COLO829 (cell line): Measurements from ENCODE around the gene FAM120A.
"Not testable (repeated sequence)": the region's sequence is repeated elsewhere in the genome, so short reads cannot be mapped to it uniquely, and the experiment has no call there.

ENCODE experiments used
- DNase-seq: peaks from one replicate; pipeline ENCODE4 v3.0.0; 2012; ENCODE audit warnings: low spot score

FAM120A gene

DNA sequence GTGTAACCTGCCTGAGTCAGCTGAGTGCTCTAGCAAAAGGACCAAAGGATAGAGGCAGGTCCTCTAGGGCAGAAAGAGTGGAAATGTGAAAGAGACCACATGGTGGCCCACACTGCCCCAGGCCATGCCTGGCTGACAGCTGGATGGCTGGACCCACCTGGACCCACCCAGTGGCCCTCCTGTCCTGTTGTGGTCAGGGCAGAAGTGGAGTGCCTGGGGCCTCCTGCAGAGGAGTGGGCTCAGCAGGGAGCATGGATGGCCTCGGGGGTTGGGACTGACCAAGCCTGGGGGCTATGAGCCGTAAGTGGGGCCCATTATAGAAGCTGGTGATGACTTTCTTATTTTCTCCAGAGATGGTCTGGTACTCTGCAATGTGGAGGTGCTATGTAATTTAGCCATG, 57.6 kb downstream of the FAM120A start:
- no peak for DNase-seq

DNA sequence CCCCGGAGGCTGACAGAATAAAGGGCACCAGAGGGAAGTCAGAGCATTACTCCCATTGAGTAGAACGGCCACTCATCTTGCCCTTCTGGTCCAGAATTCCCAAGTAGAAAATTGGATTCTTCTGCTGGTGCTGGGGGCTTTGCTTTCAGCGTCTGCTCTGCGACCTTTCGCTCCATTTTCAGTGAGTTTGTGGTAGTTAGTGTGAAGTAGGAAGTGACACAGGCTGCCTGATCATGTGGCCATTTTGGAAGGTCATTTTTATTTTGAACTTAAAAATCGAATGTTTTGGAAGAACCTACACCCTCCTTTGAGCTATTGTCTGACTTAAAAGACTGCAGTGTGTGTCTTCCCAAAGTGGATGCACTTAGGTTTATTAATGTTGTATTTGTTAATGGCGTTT, 58.6 kb downstream of the FAM120A start:
- DNase-seq = no peak

DNA sequence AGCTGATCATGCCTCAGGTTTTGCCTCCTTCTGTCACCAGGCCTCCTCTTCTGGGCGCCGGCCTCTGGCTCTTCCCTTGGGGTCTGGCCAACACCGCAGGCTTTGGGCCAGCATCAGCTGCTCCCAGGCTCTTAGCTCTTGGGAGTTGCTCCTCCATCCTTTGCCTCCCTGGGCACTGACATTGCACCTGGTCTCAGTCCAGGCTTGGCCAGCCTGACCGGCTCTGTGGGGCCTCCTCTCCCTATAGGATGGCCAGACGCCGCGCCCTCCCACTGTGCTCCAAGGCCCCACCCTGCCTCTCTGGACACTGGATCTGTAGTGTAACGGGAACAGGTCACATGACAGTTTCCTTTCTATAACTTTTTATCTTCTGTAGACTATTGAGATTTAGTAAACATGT, 59.7 kb downstream of the FAM120A start:
- DNase-seq = not testable (repeated sequence)

DNA sequence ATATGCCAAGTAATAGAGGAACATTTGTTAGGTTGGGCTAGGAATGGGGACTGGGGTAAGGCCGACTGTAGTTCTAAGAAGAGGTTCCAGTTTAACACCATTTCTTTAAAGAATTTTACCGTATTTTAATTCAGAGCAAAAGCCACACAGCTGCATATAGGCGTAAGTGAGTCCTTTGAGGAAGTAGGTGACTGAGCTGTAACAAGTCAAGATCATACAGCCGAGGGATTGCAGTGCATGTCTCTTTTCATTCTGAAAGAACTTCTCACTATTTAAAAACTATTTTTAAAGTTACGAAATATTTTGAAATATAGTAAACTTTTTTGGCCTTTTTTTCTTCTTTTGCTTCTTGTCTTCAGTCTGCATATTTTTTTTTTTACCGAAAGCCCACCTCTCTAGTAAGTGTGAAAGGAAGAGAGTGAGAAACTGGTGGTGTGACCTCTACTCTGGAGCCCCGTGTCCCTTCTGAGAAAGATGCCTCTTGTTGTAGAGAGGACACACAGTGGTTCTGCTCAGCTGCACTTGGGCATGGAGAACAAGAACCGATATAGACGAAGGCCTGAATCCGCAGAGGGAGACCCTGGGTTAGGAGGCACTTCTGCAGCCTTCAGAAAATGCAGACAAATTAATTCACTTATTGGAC, 60.8 kb downstream of the FAM120A start:
- DNase-seq = not testable (repeated sequence)

DNA sequence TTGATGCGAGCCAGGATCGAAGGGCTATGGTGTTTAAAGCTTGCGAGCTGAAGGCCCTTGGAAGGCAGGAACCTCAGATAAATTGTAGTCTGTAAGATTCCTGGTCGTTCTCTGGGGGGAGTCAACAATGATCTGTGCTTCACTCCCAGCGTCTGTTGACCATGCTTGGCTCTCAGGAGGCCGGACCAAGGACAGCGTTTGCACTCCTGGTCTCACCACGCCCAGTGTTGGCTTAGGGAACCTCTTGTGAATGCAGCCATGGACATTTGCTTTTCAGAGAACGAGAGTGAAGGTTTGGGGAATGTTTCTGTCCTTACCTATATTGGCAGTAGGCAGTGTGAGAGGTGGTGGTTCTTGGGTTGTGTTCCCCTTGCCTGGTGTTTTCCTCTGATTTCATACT, 62.1 kb downstream of the FAM120A start:
- no peak for DNase-seq

DNA sequence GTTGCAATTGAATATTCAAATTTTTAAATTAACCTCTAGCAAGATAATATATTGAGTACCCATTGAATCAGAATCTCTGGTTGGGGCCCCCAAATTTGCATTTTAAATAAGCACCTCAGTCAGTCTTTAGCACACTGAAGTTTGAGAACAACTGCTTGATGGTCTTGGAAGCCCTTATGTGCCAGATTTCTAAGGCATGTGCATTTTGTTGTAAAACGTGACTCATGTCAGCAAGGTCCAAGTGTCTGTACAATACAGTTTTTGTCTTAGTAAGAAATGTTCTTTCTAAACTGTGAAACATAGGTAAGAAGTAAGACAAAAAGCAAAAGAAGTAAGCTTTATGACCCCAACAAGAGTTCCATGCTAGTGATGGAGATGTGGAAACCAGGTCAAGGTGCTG, 65.8 kb downstream of the FAM120A start:
- DNase-seq = peak; percentile 24

DNA sequence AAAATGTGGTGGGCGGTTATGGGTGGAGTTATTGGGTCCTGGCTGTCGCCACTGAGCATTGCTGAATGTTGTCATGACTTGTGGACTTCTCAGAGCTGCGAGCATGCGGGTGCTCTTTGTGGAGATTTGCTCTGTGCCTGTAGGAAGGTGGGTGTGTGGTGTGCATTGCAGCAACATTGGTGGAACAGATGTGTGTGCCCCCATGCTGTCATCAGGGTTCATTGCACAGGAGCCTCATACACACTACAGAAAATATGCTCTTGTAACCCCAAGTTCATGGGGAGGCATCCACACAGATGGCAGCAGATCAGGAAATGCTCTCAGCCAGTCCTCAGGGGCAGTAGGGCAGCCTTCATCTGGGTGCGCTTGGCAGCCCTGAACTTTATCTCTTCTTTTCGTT, 69.0 kb downstream of the FAM120A start:
- DNase-seq = no peak

DNA sequence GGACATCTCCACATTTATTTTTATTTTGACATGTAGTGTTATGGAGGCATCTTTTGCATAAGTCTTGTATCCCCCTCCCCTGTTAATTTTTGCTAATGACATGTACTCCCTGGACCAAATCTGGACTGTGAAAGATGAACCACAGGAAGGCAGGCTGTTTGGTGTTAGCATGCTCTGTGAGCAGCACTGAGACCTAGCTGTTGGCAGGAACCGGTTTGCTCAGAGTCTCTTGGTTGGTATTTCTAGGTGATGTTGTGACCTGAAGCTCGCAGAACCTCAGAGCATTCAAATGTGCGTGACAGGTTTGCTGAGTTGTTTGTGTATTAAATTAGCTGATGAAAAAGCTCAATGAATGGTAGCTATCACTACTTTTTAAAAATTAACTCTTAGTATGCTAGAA, 71.3 kb downstream of the FAM120A start:
- DNase-seq = no peak

DNA sequence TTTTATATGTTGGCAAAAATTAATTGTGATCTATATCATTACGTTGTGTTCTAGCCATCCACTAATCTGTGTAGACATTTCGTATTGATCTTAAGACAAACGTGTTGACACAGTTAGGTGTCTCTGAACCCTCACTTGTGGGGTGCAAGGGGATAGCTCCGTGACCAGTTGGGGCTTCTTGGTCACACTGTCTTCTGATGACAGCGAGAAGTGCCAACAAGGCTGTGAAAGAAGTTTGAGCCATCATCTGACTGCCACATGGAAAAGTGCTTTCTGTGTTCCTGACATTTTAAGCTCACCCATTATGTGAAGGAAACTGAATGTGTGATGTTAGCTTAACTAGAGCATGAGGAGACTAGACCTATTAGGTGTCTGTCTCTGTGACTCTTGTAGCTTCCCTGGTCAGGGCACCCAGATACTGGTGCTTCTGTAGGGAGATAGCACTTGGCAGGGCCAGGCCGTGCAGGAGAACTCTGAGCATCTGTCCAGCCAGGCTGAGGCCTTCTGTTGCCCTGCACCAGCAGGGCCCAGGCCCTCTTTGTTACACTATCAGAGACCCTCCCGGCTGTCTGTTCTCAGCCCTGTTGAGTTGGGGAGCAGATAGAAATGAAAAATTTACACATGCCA, 72.1 kb downstream of the FAM120A start:
- DNase-seq = no peak

DNA sequence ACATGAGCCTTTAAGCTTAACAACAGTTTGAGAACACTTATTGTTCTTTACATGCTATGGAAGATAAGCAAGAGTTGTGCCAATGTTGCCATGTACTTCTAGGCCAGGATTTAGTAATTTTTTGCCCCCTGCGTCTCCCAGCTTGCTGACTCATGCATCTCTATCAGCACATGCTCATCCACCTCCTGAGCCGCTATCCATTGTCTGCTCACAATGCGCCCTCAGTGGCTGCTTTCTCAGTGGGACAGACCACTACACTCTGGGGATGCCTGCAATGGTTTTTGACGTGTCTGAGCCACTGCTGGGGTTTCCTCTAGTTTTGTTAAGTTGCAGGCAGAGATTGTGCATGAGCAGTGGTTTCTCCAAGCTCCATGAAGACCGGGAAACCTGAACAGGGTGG, 74.0 kb downstream of the FAM120A start:
- DNase-seq = no peak

DNA sequence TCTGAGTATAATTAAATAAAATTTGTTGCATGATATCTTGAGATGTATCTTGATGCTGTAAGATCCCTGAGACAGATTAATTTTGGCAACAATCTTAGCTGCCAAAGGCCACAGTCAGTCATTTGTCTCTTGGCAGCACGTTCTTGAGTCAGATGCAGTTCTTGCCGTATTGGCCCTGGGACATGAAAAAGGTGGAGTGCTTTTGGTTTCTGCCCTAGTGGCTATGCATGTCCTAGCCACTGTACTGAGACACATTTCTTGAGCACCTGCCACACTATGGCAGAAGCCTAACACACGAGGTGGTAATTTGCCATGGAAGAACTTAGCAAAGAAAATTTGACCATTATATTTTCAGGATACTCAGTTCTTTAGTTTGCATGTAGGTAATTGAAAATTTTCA, 79.9 kb downstream of the FAM120A start:
- no peak for DNase-seq

DNA sequence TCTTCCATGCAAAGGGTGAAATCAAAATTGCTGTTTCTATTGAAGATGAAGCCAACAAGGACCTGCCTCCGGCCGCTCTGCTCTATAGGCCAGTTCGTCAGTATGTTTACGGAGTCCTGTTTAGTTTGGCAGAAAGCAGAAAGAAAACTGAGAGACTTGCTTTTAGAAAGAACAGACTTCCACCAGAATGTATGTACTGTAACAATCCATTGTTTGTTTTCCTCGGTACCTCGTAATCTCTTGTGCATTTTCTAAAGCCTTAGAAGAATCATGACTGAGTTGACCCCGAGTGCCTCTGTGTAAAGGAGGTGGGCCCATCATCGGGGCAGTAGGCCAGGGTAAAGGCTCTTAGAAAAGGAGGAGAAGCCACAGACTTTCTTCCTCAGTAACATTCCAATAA, 80.7 kb downstream of the FAM120A start:
- DNase-seq = no peak

DNA sequence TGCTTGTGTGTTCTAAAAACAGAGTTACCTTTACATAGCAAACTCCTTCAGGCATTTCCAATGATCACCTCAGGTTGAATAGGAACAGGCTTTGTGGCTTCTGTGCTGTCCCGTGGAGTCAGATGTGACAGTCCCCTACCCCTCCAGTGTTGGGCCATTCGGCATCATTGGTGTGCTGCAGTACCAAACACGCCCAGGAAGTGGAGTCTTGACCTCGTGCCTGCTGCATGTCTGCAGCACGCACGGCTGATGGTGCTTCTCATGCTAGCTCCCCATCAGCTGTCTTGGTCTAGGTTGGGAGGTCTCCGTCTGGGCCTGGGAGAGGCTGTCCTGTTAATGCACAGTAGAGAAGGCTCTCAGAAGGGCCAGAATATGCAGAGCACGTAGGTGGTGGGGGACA, 82.4 kb downstream of the FAM120A start:
- DNase-seq = no peak

DNA sequence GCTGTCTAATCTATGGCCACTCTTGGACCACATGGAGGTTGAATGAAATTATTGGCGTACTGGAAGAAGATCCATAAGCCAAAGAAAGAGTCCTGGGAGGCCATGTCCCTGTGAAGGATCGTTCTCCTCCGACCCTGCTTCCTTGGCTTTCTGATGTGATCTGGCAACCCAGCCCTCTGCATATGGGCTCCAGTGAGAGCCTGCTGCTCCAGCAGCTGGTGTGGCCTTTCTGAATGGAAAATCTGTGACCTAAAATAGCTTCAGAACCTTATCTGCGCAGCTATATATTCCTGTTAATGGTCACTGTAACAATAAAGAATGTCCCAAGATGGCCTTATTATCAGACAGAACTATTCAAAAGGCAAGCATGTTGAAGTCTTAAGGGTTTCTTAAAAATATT, 84.7 kb downstream of the FAM120A start:
- no peak for DNase-seq

DNA sequence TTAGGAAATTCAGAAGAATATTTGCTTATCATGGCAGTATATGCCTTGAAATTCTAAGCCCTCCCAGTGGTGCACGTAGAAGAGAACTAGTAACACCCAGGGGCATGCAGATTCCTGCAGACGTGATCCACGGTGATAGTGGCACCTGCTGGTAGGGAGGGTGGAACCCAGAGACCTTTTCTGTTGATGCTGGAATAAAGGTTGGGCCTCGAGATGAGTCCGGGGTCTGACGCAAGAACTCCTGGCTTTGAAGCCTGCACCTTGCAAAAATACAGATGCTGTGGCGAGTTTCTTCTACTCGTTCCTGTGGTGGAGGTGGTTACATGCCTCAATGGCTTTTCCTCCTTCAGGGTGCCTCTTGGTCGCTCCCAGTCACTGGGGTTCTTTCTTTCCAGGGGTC, 85.4 kb downstream of the FAM120A start:
- no peak for DNase-seq

DNA sequence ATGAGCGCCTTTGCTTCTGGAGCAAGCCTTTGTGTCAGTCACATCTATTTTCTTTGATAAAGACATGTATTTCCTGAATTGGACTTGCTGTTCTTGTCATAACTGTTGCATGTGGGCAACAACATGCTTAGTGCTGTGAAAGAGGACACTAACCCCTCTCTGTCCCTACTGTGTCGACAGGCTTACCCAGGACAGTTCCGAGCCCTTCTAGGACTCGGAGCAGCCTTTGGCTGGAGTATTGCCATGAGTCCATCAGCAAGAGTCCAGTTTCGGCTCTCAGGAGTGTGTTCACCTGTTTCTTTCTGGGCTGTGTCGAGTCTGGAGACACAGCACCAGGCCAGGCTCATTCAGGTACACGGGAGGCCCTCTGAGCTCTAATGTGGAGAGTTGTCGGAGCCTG, 88.8 kb downstream of the FAM120A start:
- no peak for DNase-seq

DNA sequence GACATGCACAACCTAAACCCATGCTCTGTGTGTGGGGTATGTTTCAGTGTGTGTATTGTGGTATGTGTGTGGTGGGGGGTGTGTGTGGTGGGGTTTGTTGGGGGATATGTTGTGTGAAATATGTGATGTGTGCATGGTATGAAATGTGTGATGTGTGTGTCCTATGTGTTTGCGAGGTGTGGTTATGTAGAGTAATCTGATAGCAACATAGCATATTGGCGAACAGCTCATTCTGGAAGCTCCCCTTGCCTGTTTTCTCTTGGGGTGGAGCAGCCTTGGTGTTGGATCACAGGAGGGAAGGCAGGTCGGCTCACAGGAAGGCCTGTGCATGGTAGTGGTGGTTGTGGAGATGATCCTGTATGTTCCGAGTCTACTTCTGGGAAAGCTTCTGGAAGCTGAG, 89.5 kb downstream of the FAM120A start:
- no peak for DNase-seq

DNA sequence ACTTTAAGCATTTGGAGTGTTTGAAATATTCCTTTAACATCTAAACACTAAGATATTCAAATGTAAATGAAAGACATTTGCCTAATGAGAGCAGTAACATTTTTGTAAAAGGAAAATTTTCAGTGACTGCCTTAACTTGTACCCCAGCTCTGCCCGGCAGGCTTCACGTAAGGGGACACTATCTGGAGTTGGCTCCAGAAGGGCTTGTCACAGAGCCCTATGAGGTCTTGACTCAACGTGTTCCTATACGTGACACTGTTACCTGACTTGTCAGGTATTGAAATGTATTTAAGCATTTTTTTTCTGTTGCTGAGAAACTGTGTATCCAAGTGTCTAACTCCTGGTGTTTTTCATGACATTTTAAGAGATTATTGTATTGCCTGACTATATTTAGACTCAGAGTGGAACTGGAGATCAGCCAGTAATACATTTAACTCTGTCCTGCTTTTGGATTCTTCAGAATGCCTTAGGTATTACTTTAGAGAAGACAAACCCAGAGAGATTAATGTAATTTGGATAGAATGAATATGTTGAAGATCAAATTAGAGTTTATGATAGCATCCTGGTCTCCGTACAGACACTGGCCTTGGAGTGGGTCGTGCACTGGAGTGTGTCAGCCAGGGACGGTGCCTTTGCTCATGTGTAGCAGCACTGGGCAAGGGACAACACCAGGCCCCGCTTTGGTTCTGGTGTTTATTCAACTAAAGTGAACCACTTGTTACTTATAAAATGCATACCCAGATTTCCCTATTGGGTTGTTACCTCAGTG, 90.3 kb downstream of the FAM120A start:
- DNase-seq = no peak

DNA sequence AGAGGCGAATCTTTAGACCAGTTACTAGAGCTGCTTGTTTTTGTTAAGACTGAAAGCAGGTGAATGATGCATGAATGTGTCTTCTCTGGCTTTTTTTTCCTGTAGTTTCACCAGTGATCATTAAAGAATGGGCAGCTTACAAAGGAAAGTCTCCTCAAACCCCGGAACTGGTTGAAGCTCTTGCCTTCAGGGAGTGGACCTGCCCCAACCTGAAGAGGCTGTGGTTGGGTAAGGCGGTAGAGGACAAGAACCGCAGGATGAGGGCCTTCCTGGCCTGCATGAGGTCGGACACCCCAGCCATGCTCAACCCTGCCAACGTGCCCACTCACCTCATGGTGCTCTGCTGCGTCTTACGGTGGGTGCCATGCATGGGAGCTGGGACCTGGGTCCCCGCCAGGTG, 91.6 kb downstream of the FAM120A start:
- DNase-seq = no peak

DNA sequence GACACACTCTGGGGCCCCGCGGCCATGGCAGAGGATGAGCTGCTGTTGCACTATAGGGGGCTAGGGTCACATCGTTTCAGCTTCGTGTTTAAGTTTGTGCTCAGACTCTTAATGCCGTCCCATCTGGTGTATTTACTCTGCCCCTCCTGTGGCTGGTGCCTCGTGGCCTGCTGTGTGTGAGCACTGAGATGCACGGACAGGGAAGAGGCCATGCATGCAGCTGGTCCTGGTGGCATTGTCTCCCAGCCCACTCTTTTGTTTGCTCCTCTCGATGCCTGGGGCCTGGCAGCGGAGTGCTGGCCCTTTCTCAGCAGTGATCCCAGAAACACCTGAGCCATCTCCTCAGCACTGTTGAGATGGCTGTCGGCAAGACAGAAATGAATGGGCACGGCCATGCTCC, 94.9 kb downstream of the FAM120A start:
- no peak for DNase-seq

DNA sequence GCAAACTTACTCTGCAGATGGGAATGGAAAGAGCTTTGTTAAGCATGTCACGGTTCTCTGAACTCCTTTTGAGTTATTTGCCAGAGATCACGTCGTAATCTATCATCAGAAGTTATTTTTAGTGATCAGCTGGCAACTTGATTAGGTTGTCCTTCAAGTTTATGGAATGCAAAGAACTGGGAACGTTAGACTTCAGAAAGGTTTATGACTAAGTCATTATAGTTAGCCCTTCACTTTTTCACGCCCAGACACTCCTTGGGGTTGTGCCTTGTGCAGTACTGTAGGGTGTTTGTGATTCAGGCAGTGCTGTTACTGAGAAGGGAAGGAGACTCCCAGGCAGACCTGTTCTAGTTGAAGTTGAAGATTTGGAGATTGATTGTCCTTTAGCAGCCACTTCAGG, 98.1 kb downstream of the FAM120A start:
- no peak for DNase-seq

DNA sequence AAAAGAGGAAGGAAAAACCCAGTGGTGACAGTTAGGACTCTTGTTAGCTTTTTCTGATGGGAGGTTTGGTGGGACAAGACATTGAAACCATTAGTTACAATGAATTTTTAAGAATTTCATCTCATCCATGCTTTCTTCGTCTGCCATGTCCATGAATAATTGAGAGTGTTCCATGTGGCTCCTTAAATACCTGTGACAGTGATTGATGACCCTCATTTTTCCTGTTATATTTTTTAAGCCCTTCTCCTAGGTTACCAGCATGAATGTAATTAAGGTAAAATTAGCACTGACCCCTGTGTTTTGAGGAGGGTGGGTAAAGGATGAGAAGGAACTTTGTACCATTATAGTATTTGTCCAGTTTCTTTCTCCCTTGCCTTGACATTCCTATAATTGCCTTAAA, 101.4 kb downstream of the FAM120A start:
- DNase-seq = no peak

DNA sequence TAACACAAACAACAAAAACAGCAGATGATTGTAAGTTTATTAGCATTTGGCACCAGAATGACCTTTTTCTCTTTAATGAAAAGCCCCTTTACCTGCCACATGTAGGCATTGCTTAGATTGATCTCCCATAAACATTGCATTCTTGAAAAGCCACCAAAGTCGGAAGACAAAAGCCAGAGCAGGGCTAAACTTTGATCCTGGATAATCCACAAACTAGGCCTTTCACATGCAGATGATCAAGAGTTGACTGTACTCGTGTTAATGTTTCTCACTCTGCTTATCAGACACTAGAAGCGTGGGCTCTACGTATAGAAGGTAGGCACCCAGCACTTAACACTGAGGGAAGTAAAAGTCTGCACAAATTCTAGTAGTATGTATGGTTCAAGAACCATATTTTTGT, 103.9 kb downstream of the FAM120A start:
- DNase-seq = no peak
